ENCODE data around the gene LIMA1. TPM values are rescaled to one million over a fixed set of nuclear protein-coding genes. Genes with fewer than 3 reads are reported as not detected.
A peak's percentile ranks its signal among the peaks of the same experiment; 100 is the strongest.

Gene LIMA1
- total RNA-seq, 2 donors from 2014 or later = 48.8 to 53.4 TPM

GRCh38 chr12:50188875-50189575 lies 94.3 kb downstream of the LIMA1 start:
- Histone ChIP-seq H3K36me3 (replicated peaks in 1 of 2; ENCODE audit: insufficient read depth in 1 of 2, low read depth in 2 of 2) (peaks cover 0 to 4% of the 10 kb centered on the region in 2 donors), H3K4me3 (no peak overlapping the region), H3K27me3 (no peaks in the 10 kb centered on the region), H3K9me3 (no peaks in the 10 kb centered on the region), H3K4me1 (peaks cover 10% of the 10 kb centered on the region), H3K27ac (no peak overlapping the region)
- DNase-seq (no peak), ATAC-seq (no peak)
- no peak for TF ChIP-seq CTCF (IDR thresholded peaks at IDR 0.05)
- WGBS, 2 donors = 82 to 93% methylated on average over 5 of the region's 5 CpGs
- intact Hi-C loops (cut with DNase I) = no loop called here

- TF ChIP-seq CTCF (IDR thresholded peaks at IDR 0.05) = no peak
- no peak for TF ChIP-seq POLR2A (IDR thresholded peaks at IDR 0.05)
- no peak for ATAC-seq
- Histone ChIP-seq H3K27me3 (no peaks in the 10 kb centered on the region), H3K9me3 (no peaks in the 10 kb centered on the region), H3K4me3 (no peak overlapping the region), H3K27ac (no peak overlapping the region), H3K4me1 (peaks cover 10% of the 10 kb centered on the region), H3K36me3 (replicated peaks in 1 of 2; ENCODE audit: insufficient read depth in 1 of 2, low read depth in 2 of 2) (peaks cover 0 to 4% of the 10 kb centered on the region in 2 donors)
- WGBS, 2 donors = 76 to 78% methylated on average over 4 of the region's 4 CpGs
- intact Hi-C loops (cut with DNase I) = no loop called here
- DNase-seq = no peak
Measured at GRCh38 chr12:50188241-50188781, 95.0 kb downstream of the LIMA1 start.

- DNase-seq = no peak
- no peak for ATAC-seq
- no peak for TF ChIP-seq CTCF (IDR thresholded peaks at IDR 0.05)
- no peak for TF ChIP-seq POLR2A (IDR thresholded peaks at IDR 0.05)
- intact Hi-C loops (cut with DNase I) = no loop called here
- Histone ChIP-seq H3K4me1 (peaks cover 10% of the 10 kb centered on the region), H3K27me3 (no peaks in the 10 kb centered on the region), H3K36me3 (replicated peaks in 1 of 2; ENCODE audit: insufficient read depth in 1 of 2, low read depth in 2 of 2) (peaks cover 0 to 4% of the 10 kb centered on the region in 2 donors), H3K4me3 (no peak overlapping the region), H3K27ac (no peak overlapping the region), H3K9me3 (no peaks in the 10 kb centered on the region)
- 66 to 71% methylated on average over 7 of the region's 7 CpGs for WGBS, 2 donors
Measured at GRCh38 chr12:50187084-50187900, 96.0 kb downstream of the LIMA1 start.

GRCh38 chr12:50186681-50187080 lies 96.6 kb downstream of the LIMA1 start:
- Histone ChIP-seq H3K9me3 (no peaks in the 10 kb centered on the region), H3K36me3 (replicated peaks in 1 of 2; ENCODE audit: insufficient read depth in 1 of 2, low read depth in 2 of 2) (peaks cover 0 to 1% of the 10 kb centered on the region in 2 donors), H3K4me3 (no peak overlapping the region), H3K4me1 (peaks cover 10% of the 10 kb centered on the region), H3K27me3 (no peaks in the 10 kb centered on the region), H3K27ac (peak overlapping the region in 1 of 4 donors; percentile 3)
- intact Hi-C loops (cut with DNase I) = no loop called here
- no peak for DNase-seq
- no peak for ATAC-seq
- 91 to 93% methylated on average over 1 of the region's 1 CpG for WGBS, 2 donors
- TF ChIP-seq CTCF (IDR thresholded peaks at IDR 0.05) (no peak), POLR2A (IDR thresholded peaks at IDR 0.05) (no peak)

Data from body of pancreas (tissue), 4 donors.